ENCODE results near the gene PPL.

Gene PPL

GRCh38 chr16:4870138-4870671 is 66.7 kb downstream of the PPL start:
- H3K27ac ChIP-seq, result peak overlapping the region; percentile 79
- TF ChIP-seq, protein P1, sequence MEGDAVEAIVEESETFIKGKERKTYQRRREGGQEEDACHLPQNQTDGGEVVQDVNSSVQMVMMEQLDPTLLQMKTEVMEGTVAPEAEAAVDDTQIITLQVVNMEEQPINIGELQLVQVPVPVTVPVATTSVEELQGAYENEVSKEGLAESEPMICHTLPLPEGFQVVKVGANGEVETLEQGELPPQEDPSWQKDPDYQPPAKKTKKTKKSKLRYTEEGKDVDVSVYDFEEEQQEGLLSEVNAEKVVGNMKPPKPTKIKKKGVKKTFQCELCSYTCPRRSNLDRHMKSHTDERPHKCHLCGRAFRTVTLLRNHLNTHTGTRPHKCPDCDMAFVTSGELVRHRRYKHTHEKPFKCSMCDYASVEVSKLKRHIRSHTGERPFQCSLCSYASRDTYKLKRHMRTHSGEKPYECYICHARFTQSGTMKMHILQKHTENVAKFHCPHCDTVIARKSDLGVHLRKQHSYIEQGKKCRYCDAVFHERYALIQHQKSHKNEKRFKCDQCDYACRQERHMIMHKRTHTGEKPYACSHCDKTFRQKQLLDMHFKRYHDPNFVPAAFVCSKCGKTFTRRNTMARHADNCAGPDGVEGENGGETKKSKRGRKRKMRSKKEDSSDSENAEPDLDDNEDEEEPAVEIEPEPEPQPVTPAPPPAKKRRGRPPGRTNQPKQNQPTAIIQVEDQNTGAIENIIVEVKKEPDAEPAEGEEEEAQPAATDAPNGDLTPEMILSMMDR (conservative IDR thresholded peaks at IDR 0.05), result no peak

GRCh38 chr16:4869147-4869805 is 67.7 kb downstream of the PPL start:
- H3K27ac ChIP-seq, result peak overlapping the region; percentile 79
- TF ChIP-seq, protein P1 (conservative IDR thresholded peaks at IDR 0.05), result no peak

DNA sequence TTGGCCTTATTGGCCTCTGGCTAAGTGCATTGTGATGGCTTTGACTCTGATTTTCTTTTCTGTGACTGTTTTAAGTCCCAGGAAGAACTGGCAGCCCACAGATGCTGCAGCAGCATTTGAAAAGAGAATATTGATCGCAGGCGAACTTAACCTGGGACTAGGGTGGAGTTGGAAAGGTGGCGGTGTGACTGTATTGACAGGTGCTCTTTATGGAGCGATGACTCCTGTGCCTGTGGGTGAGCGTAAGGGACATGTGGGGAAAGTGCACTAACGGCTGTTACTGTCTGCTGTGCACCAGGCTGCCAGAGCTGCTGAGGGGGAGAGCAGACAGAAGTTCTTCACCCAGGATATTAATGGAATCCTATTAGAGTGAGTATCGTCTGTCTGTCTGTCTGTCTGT is 68.4 kb downstream of the PPL start:
- TF ChIP-seq, protein P1 (conservative IDR thresholded peaks at IDR 0.05), result no peak
- peak overlapping the region; percentile 79 for H3K27ac ChIP-seq

- H3K27ac ChIP-seq, result peak overlapping the region; percentile 79
- TF ChIP-seq, protein P1 (conservative IDR thresholded peaks at IDR 0.05), result no peak
Measured at GRCh38 chr16:4868026-4868425, 68.9 kb downstream of the PPL start.

DNA sequence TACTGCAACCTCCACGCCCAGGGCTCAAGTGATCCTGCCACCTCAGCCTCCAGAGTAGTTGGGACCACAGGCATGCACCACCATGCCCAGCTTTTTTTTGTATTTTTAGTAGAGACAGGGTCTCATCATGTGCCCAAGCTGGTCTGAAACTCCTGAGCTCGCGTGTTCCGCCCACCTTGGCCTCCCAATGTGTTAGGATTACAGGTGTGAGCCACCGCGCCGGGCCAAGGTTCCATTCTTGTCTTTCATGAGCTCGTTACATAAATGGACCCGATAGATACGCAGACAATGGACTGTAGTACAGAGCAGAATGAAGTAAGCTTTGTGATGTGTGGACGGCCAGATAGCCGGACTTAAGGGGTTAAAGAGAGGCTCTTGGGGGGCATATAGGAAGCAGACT is 70.4 kb downstream of the PPL start:
- H3K27ac ChIP-seq, result no peak overlapping the region
- TF ChIP-seq, protein P1 (conservative IDR thresholded peaks at IDR 0.05), result no peak

- TF ChIP-seq, protein P1 (conservative IDR thresholded peaks at IDR 0.05), result no peak
- no peak overlapping the region for H3K27ac ChIP-seq
Measured at GRCh38 chr16:4865231-4865860, 71.6 kb downstream of the PPL start.

- H3K27ac ChIP-seq, result no peak overlapping the region
- TF ChIP-seq, protein P1 (conservative IDR thresholded peaks at IDR 0.05), result no peak
Measured at GRCh38 chr16:4864728-4865127, 72.2 kb downstream of the PPL start.

Measured in VCaP (cell line).